Measurements from ENCODE around the gene NAA16. TPM values are rescaled to one million over a fixed set of nuclear protein-coding genes. Genes with fewer than 3 reads are reported as not detected.

The NAA16 gene
- total RNA-seq, 2 donors from 2014 or later: 28.3 to 36.3 TPM

- no peak for DNase-seq (ENCODE audit: low spot score)
- ATAC-seq (ENCODE audit: insufficient number of reproducible peaks, low FRiP score, low read depth): no peak
- Histone ChIP-seq H3K4me1 (ENCODE audit: control insufficient read depth in 1 of 2, low read depth in 2 of 2) (no peaks in the 10 kb centered on the region), H3K27ac (no peak overlapping the region), H3K27me3 (replicated peaks; ENCODE audit: insufficient read depth) (no peaks in the 10 kb centered on the region), H3K4me3 (no peak overlapping the region), H3K36me3 (no peaks in the 10 kb centered on the region), H3K9me3 (no peaks in the 10 kb centered on the region)
- TF ChIP-seq CTCF (IDR thresholded peaks at IDR 0.05): no peak
Observed at GRCh38 chr13:41398494-41399170, 87.6 kb downstream of the NAA16 start.

- TF ChIP-seq CTCF (IDR thresholded peaks at IDR 0.05): no peak
- ATAC-seq (ENCODE audit: insufficient number of reproducible peaks, low FRiP score, low read depth): no peak
- H3K27me3 ChIP-seq (replicated peaks; ENCODE audit: insufficient read depth): no peaks in the 10 kb centered on the region
Observed at GRCh38 chr13:41401366-41401765, 90.3 kb downstream of the NAA16 start.

GRCh38 chr13:41402691-41403511, 91.8 kb downstream of the NAA16 start:
- TF ChIP-seq CTCF (IDR thresholded peaks at IDR 0.05): no peak
- H3K9me3 ChIP-seq: no peaks in the 10 kb centered on the region
- ATAC-seq (ENCODE audit: insufficient number of reproducible peaks, low FRiP score, low read depth) (no peak), DNase-seq (ENCODE audit: low spot score) (no peak)
- no peaks in the 10 kb centered on the region for H3K4me1 ChIP-seq (ENCODE audit: control insufficient read depth in 1 of 2, low read depth in 2 of 2)
- no peak overlapping the region for H3K4me3 ChIP-seq
- H3K27me3 ChIP-seq (replicated peaks; ENCODE audit: insufficient read depth): no peaks in the 10 kb centered on the region
- H3K36me3 ChIP-seq: no peaks in the 10 kb centered on the region
- H3K27ac ChIP-seq: no peak overlapping the region

More at GRCh38 chr13:41401366-41401765, 90.3 kb downstream of the NAA16 start:
- Histone ChIP-seq H3K9me3 (no peaks in the 10 kb centered on the region), H3K27ac (no peak overlapping the region), H3K36me3 (no peaks in the 10 kb centered on the region), H3K4me3 (no peak overlapping the region), H3K4me1 (ENCODE audit: control insufficient read depth in 1 of 2, low read depth in 2 of 2) (no peaks in the 10 kb centered on the region)
- no peak for DNase-seq (ENCODE audit: low spot score)

GRCh38 chr13:41403983-41404382, 92.9 kb downstream of the NAA16 start:
- DNase-seq (ENCODE audit: low spot score): no peak
- H3K9me3 ChIP-seq: no peaks in the 10 kb centered on the region

More at GRCh38 chr13:41403983-41404382, 92.9 kb downstream of the NAA16 start:
- no peak for ATAC-seq (ENCODE audit: insufficient number of reproducible peaks, low FRiP score, low read depth)
- Histone ChIP-seq H3K27me3 (replicated peaks; ENCODE audit: insufficient read depth) (no peaks in the 10 kb centered on the region), H3K4me3 (no peak overlapping the region), H3K4me1 (ENCODE audit: control insufficient read depth in 1 of 2, low read depth in 2 of 2) (no peaks in the 10 kb centered on the region), H3K27ac (no peak overlapping the region), H3K36me3 (no peaks in the 10 kb centered on the region)
- no peak for TF ChIP-seq CTCF (IDR thresholded peaks at IDR 0.05)
